HG03460 (cell line): ENCODE measurements around the gene DDR1.
A peak's percentile ranks its signal among the peaks of the same experiment; 100 is the strongest.
"Not testable (repeated sequence)": the region's sequence is repeated elsewhere in the genome, so short reads cannot be mapped to it uniquely, and the experiment has no call there.

ENCODE experiments used
- ATAC-seq: cut with Tn5 transposase; IDR thresholded peaks from one replicate; pipeline ENCODE4 v1.9.1; 2021; ENCODE audit not compliant: unreplicated experiment

DDR1 gene

DNA sequence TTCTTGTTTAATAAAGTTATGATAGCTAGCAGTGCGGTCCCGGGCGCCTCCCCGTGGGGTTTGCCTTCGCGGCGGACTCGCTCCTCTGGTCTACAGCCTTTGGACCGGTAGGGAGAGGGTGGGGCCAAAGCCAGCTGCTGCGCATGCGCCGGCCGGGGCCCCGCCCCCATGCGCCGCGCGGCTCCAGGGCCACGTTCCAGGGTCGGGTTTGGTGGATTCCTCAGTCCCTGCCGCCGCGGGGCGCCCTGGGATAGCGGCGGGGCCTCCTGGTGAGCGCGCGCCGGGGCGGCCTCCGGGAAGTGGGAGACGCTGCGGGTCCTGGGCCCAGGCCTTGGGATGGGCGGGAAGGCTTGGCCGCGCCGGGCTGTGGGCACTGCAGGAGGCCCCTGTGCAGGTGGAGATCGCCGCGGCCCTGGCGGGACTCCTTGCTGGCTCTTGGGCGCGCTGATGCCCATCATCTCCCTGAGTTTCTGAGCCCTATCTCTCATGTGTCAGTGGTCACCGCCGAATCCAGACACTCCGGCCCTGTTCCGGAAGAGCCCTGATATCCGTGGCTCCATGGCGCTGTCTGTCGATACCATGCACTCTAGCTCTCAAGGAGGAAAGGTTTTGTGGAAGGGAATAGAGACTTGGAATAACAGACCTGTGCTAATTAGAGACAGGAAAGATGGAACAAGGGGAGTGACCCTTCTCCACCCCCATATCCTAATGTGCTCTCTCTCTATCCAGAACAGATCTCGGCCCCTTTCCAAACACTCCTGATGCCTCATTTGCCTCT is 29.9 kb downstream of the DDR1 start, which contains the start of gene VARS2:
Gene VARS2 (plus strand): TSS at position 163 of the 778 bp plus-strand sequence. CDS start 599 bp downstream, at position 762.
- ATAC-seq: peak; percentile 72

- ATAC-seq: no peak
These were observed 30.7 kb downstream of the DDR1 start for GRCh38 chr6:30914854-30915590.

GRCh38 chr6:30915591-30915946 is 31.2 kb downstream of the DDR1 start:
- ATAC-seq: no peak

DNA sequence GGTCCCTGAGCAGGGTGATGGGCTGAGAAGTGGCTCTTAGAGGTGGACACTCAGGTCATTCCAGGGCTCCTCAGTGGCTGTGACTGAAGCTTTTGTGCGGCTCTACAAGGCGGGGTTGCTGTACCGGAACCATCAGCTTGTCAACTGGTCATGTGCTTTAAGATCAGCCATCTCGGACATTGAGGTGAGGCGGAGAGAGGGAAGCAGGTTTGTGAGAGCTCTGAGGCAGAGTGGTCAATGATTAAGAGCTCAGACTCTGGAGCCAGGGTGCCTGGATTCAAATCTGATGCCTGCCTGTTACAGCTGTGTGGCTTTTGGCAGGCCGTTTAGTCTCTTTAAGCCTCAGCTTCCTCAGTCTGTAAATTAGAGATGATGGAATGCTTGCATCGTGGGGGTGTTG is 32.7 kb downstream of the DDR1 start:
- no peak for ATAC-seq

- ATAC-seq: no peak
These were observed 33.2 kb downstream of the DDR1 start for GRCh38 chr6:30917487-30917886.

DNA sequence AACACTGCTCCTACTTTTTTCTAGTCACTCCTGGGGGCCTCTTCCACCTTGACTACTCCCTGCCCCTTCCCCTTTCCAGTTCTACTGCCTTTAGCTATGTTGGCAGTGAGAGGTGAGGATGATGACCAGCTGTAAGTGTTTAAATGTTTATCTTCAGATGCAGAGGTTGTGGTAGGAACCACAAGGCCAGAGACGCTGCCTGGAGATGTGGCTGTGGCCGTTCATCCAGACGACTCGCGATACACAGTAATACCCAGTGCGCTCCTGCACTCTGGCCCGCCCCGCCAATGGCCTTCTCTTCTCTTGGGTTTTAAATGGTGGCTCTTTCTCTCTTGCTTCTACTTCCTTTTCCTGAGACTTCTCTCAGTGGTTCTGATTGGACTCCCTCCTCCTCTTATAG is 34.4 kb downstream of the DDR1 start:
- ATAC-seq: no peak

DNA sequence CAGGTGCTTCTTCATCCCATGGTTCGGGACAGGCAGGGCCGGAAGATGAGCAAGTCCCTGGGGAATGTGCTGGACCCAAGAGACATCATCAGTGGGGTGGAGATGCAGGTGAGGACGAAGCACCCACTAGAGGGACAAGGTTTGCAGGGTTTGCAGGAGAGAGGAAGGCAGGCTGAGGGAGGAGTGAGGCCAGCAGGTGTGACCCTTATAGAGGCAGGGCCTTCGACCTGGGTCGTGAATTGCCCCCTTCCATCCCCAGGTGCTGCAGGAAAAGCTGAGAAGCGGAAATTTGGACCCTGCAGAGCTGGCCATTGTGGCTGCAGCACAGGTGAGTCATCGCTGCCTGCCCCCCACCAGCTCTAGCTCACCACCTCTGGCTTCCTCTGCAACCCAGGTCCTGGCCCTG is 38.1 kb downstream of the DDR1 start:
- no peak for ATAC-seq

DNA sequence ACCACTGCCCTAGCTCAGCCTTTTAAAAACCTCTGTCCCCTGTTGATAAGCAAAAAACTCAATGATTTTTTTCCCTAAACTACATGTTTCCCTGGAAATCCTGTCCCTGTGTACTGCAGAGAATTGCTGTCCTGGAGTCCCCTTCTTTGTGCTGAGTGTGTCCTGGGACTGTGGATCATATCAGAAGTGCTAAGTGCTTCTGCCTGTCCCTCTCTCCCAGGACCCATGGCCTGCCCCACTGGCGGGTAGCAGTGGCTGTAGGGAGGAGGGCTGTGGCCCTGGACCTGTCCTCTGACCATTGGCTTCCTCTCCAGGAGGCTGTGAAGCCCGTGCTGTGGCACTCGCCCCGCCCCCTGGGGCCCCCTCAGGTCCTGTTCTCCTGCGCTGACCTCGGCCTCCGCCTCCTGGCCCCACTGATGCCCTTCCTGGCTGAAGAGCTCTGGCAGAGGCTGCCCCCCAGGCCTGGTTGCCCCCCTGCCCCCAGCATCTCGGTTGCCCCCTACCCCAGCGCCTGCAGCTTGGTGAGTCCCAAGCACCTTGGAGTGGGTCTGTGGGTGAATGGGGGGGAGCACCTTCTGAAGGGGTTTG is 39.8 kb downstream of the DDR1 start:
- ATAC-seq: not testable (repeated sequence)

- no peak for ATAC-seq
These were observed 42.3 kb downstream of the DDR1 start for GRCh38 chr6:30926644-30927043.

- ATAC-seq: not testable (repeated sequence)
These were observed 42.8 kb downstream of the DDR1 start for GRCh38 chr6:30927080-30927479.

DNA sequence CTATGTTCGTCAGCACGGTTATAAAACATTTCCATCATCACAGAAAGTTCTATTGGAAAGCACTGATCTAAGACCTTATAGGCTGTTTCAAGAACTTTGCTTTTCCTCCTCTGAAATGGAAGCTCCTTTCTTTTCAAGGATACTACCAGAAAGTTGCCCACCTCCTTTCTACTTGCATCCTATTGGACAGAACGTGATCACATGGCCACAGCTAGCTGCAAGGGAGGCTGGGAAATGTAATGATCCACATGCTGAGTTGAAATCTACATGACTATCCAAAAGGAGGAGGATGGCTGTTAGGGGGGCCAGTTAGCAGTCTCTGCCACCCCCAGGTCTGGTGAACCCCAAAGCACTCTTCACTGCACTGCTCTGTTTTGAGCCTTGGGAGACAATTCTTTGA is 44.4 kb downstream of the DDR1 start:
- ATAC-seq: no peak

- ATAC-seq: no peak
These were observed 46.2 kb downstream of the DDR1 start for GRCh38 chr6:30930506-30930905.

GRCh38 chr6:30931272-30931671 is 47.0 kb downstream of the DDR1 start:
- no peak for ATAC-seq

- ATAC-seq: no peak
These were observed 47.8 kb downstream of the DDR1 start, which contains the start of gene SFTA2 for GRCh38 chr6:30931969-30932645. SFTA2 (minus strand) TSS chr6:30932170; CDS start chr6:30932096, 74 bp downstream.

GRCh38 chr6:30932665-30933365 is 48.5 kb downstream of the DDR1 start:
- ATAC-seq: no peak

- no peak for ATAC-seq
These were observed 50.7 kb downstream of the DDR1 start for GRCh38 chr6:30935018-30935417.

DNA sequence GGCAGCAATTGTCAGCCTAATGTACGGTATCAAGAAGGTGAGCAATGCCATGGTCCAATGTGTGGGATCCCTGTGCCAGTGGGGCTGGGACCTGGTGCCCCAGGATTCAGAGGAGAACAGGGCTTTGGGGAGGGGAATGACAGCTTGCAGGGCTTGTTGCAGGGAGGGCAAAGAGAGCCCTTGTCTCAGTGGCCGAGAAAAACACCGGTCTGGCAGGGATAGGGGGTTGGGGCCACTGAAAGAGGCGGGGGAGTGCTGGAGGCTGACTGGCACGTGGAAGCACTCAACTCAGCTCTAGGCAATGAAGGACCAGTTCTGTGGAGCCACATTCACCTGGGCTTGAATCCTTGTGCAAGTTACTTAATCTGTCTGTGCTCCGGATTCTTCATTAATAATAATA is 52.9 kb downstream of the DDR1 start:
- ATAC-seq: no peak

DNA sequence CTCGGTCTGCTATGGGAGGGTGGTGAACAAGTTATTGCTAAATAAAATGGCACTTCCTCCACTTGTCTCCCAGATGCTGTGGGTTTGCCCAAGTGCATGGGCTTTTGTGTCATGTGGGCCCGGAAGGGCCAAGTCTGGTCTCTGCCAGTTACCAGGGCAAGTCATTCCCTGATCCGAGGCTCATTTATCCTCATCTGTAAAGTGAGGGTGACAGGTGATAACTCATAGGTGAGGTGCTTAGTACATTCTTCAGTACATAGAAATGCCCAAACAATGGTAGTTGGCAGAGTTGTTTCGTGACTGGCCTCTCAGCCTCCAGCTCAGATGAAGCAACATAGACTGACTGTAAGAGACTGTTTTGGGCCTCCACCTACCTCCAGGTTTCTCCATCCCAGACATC is 54.4 kb downstream of the DDR1 start:
- ATAC-seq: no peak

- no peak for ATAC-seq
These were observed 55.2 kb downstream of the DDR1 start for GRCh38 chr6:30939473-30939872.

DNA sequence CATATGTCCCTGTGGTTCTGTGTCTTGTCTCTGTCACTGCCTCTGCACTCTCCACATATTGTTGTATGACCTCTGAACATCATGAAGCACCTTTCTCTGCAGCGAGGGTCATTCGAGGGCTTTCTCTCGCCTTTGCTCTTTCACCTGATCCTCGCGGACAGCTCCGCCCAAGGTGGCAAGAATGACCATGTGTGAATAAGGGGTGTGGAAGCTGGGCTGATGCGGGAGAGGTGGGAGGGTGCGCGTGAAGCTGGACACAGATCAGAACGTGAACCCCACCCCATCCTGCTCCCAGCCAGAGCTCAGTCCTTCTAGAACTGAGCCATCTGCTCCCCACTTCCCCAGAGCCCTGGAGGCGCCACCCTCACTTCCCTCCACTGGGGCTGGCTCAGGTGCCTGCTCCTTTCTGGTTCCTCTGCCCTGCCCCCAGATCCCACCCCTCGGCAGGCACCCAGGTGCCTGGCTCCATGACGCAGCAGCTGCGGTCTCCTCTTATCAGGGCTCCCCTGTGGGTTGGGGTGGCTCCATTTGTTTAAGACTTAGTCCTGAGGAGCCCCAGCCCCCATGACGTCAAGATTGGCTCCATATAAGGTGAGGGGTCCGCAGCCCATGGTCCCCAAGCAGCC is 56.2 kb downstream of the DDR1 start, which contains the start of gene MUCL3:
Gene MUCL3 (plus strand): TSS at position 613 of the 626 bp plus-strand sequence. CDS start 27 bp downstream, outside the sequence.
- no peak for ATAC-seq
